SK-N-SH treated with all-trans-retinoic acid at 6 μM for 48 hours (cell line): ENCODE results near the gene MYO9B.
A peak's percentile ranks its signal among the peaks of the same experiment; 100 is the strongest.

Source experiments
- ATAC-seq: fragments of 200-7000 bp; cut with Tn5 transposase; 3 replicates; pipeline ENCODE4 v1.9.1; 2020; ENCODE audit warnings: mild to moderate bottlenecking, moderate library complexity
- ARNTL ChIP-seq: fragments of 450-650 bp; formaldehyde crosslinking; IDR thresholded peaks from 2 replicates; pipeline ENCODE4 v1.5.0; 2020; ENCODE audit warnings: low read depth, mild to moderate bottlenecking, moderate library complexity, borderline replicate concordance
- BACH2 ChIP-seq: fragments of 250-450 bp; sonication (Bioruptor Pico); IDR thresholded peaks from 2 replicates; pipeline ENCODE4 v1.9.0; 2021; ENCODE audit warnings: mild to moderate bottlenecking, borderline replicate concordance
- CREB5 ChIP-seq: fragments of 250-450 bp; sonication (Bioruptor Pico); IDR thresholded peaks from 2 replicates; pipeline ENCODE4 v1.5.1; 2020; ENCODE audit warnings: low read depth, mild to moderate bottlenecking, moderate library complexity
- CSRNP3 ChIP-seq: fragments of 250-450 bp; sonication (Bioruptor Pico); IDR thresholded peaks from 2 replicates; pipeline ENCODE4 v1.5.1; 2021; ENCODE audit warnings: mild to moderate bottlenecking, moderate library complexity
- ESRRG ChIP-seq: fragments of 250-450 bp; sonication (Bioruptor Pico); IDR thresholded peaks from 2 replicates; pipeline ENCODE4 v1.6.1; 2021; ENCODE audit warnings: mild to moderate bottlenecking
- GLIS3 ChIP-seq: fragments of 250-450 bp; sonication (Bioruptor Pico); IDR thresholded peaks from 2 replicates; pipeline ENCODE4 v1.5.0; 2020; ENCODE audit warnings: mild to moderate bottlenecking, moderate library complexity
- ISL1 ChIP-seq: fragments of 250-450 bp; sonication (Bioruptor Pico); IDR thresholded peaks from 2 replicates; pipeline ENCODE4 v2.1.2; 2022; ENCODE audit warnings: mild to moderate bottlenecking, moderate library complexity
- OSR1 ChIP-seq: fragments of 250-450 bp; sonication (Bioruptor Pico); IDR thresholded peaks from 2 replicates; pipeline ENCODE4 v1.8.0; 2022; ENCODE audit warnings: moderate library complexity, mild to moderate bottlenecking, inconsistent platforms
- PATZ1 ChIP-seq: fragments of 250-450 bp; sonication (Bioruptor Pico); IDR thresholded peaks from 2 replicates; pipeline ENCODE4 v1.8.0; 2020; ENCODE audit warnings: mild to moderate bottlenecking, moderate library complexity, borderline replicate concordance
- POU6F1 ChIP-seq: fragments of 250-450 bp; sonication (Bioruptor Pico); IDR thresholded peaks from 2 replicates; pipeline ENCODE4 v1.8.0; 2021; ENCODE audit warnings: low read depth, mild to moderate bottlenecking, moderate library complexity, borderline replicate concordance
- PPARA ChIP-seq: fragments of 250-450 bp; sonication (Bioruptor Pico); IDR thresholded peaks from 2 replicates; pipeline ENCODE4 v1.5.0; 2020; ENCODE audit warnings: mild to moderate bottlenecking, borderline replicate concordance
- RARB ChIP-seq: fragments of 250-450 bp; sonication (Bioruptor Pico); IDR thresholded peaks from 2 replicates; pipeline ENCODE4 v1.8.0; 2021; ENCODE audit warnings: mild to moderate bottlenecking, moderate library complexity
- SNAI2 ChIP-seq: fragments of 250-450 bp; sonication (Bioruptor Pico); IDR thresholded peaks from 2 replicates; pipeline ENCODE4 v1.5.0; 2020; ENCODE audit warnings: mild to moderate bottlenecking, moderate library complexity
- TCF4 ChIP-seq: fragments of 250-450 bp; sonication (Bioruptor Pico); IDR thresholded peaks from 2 replicates; pipeline ENCODE4 v1.8.0; 2021; ENCODE audit warnings: mild to moderate bottlenecking, moderate library complexity, borderline replicate concordance
- TOX ChIP-seq: fragments of 250-450 bp; sonication (Bioruptor Pico); IDR thresholded peaks from 2 replicates; pipeline ENCODE4 v1.8.0; 2021; ENCODE audit warnings: mild to moderate bottlenecking, moderate library complexity, borderline replicate concordance
- TSHZ2 ChIP-seq: fragments of 250-450 bp; sonication (Bioruptor Pico); IDR thresholded peaks from 2 replicates; pipeline ENCODE4 v1.5.0; 2020; ENCODE audit warnings: mild to moderate bottlenecking, moderate library complexity
- ZC3H10 ChIP-seq: fragments of 250-450 bp; sonication (Bioruptor Pico); IDR thresholded peaks from 2 replicates; pipeline ENCODE4 v1.5.1; 2021; ENCODE audit warnings: mild to moderate bottlenecking, moderate library complexity
- ZFP3 ChIP-seq: fragments of 250-450 bp; sonication (Bioruptor Pico); IDR thresholded peaks from 2 replicates; pipeline ENCODE4 v1.5.0; 2020; ENCODE audit warnings: mild to moderate bottlenecking, moderate library complexity
- ZFP30 ChIP-seq: fragments of 450-650 bp; formaldehyde crosslinking; IDR thresholded peaks from 2 replicates; pipeline ENCODE4 v1.5.0; 2022; ENCODE audit warnings: mild to moderate bottlenecking, moderate library complexity
- ZNF565 ChIP-seq: fragments of 450-650 bp; formaldehyde crosslinking; conservative IDR thresholded peaks from 2 replicates; pipeline ENCODE4 v1.5.0; 2020; ENCODE audit warnings: low read depth, mild to moderate bottlenecking, moderate library complexity
- ZNF8 ChIP-seq: fragments of 450-650 bp; formaldehyde crosslinking; IDR thresholded peaks from 2 replicates; pipeline ENCODE4 v1.5.0; 2020; ENCODE audit warnings: mild to moderate bottlenecking, moderate library complexity

MYO9B gene

GRCh38 chr19:17078920-17079709 lies 3.5 kb downstream of the MYO9B start:
- no peak for TF ChIP-seq TOX (CRISPR knock-in tag)
- TF ChIP-seq TSHZ2 (CRISPR knock-in tag) = no peak
- TF ChIP-seq SNAI2 = no peak
- no peak for TF ChIP-seq ZNF565 (CRISPR knock-in tag)
- no peak for TF ChIP-seq CSRNP3 (CRISPR knock-in tag)
- no peak for TF ChIP-seq ARNTL
- TF ChIP-seq ESRRG (CRISPR knock-in tag) = no peak
- no peak for TF ChIP-seq PATZ1 (CRISPR knock-in tag)
- TF ChIP-seq ZFP30 = no peak
- TF ChIP-seq ZC3H10 = no peak
- no peak for TF ChIP-seq POU6F1 (CRISPR knock-in tag)
- TF ChIP-seq GLIS3 (CRISPR knock-in tag) = no peak
- no peak for TF ChIP-seq CREB5 (CRISPR knock-in tag)
- TF ChIP-seq RARB (CRISPR knock-in tag) = no peak
- no peak for TF ChIP-seq OSR1 (CRISPR knock-in tag)
- no peak for TF ChIP-seq ZNF8 (CRISPR knock-in tag)
- TF ChIP-seq ISL1 (CRISPR knock-in tag) = no peak
- no peak for TF ChIP-seq TCF4 (CRISPR knock-in tag)
- no peak for TF ChIP-seq PPARA (CRISPR knock-in tag)
- TF ChIP-seq BACH2 (CRISPR knock-in tag) = no peak
- ATAC-seq = no peak

GRCh38 chr19:17079710-17080439 lies 4.3 kb downstream of the MYO9B start:
- TF ChIP-seq GLIS3 (CRISPR knock-in tag) (no peak), ZFP3 (CRISPR knock-in tag) (peak; percentile 62; the same call in 1 of the 2 replicates)
- peak; percentile 89 for ATAC-seq

GRCh38 chr19:17080440-17080801 lies 4.8 kb downstream of the MYO9B start:
- no peak for ATAC-seq
- TF ChIP-seq CSRNP3 (CRISPR knock-in tag) = no peak
- no peak for TF ChIP-seq OSR1 (CRISPR knock-in tag)
- TF ChIP-seq ARNTL = no peak
- TF ChIP-seq TSHZ2 (CRISPR knock-in tag) = no peak
- no peak for TF ChIP-seq ISL1 (CRISPR knock-in tag)
- TF ChIP-seq PPARA (CRISPR knock-in tag) = no peak
- TF ChIP-seq BACH2 (CRISPR knock-in tag) = no peak
- TF ChIP-seq GLIS3 (CRISPR knock-in tag) = no peak
- TF ChIP-seq SNAI2 = no peak
- no peak for TF ChIP-seq ZC3H10
